ENCODE data around the gene NUP188.
A peak's percentile ranks its signal among the peaks of the same experiment; 100 is the strongest.
"Not testable (repeated sequence)": the region's sequence is repeated elsewhere in the genome, so short reads cannot be mapped to it uniquely, and the experiment has no call there.

NUP188 gene

DNA sequence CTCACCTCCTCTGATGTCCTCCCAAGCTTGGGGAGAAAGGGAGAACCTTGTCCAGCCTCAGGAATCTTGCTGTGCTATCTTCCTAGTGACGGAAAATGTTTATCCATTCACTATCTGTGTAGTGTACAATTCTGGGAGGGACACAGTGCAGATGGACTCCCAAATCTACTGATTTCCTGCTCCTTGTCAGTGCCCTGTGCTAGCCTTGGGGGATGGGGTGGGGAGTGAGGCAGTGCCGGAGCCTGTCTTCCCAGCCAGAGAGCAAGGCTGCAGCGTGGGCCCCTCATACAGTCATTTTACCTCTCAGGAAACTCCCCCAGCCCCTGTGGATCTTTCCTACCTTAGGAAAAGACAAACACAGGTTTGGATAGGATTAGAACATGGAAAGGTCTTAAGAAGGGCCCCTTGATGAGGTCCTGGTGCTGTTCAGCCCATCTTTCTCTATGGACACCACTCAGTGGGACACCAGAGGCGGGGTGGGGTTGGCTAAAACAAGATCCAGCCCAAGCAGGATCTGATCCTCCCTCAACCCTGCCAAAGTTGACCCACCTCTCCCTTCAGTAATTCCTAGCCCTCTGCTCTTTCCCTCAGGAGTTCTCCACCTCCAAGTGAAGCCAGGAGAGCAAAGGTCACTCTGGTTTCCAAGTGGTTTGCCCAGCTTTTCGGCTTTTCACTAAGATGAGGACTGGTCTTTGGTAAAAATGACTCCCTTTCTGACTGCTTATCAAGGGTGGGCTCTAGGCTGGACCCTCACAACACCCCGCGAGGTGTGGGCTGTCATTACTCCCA lies 3.5 kb upstream of the NUP188 start:
- no peak for DNase-seq (ENCODE audit: low read depth)

DNA sequence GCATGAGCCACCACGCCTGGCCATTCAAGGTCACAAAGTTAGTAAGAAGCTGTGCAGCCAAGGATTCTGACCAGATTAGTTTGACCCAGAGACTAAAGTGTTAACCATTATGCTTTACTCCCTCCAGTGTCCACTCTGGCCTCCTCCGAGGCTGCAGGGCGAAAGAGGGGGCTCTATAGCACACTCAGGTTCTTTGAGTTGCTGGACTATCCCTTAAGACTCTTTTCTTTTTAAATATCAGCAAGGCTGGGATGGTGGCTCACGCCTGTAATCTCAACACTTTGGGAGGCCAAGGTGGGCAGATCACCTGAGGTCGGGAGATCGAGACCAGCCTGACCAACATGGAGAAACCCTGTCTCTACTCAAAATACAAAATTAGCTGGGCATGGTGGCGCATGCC lies 2.5 kb upstream of the NUP188 start:
- DNase-seq (ENCODE audit: low read depth) = not testable (repeated sequence)

DNA sequence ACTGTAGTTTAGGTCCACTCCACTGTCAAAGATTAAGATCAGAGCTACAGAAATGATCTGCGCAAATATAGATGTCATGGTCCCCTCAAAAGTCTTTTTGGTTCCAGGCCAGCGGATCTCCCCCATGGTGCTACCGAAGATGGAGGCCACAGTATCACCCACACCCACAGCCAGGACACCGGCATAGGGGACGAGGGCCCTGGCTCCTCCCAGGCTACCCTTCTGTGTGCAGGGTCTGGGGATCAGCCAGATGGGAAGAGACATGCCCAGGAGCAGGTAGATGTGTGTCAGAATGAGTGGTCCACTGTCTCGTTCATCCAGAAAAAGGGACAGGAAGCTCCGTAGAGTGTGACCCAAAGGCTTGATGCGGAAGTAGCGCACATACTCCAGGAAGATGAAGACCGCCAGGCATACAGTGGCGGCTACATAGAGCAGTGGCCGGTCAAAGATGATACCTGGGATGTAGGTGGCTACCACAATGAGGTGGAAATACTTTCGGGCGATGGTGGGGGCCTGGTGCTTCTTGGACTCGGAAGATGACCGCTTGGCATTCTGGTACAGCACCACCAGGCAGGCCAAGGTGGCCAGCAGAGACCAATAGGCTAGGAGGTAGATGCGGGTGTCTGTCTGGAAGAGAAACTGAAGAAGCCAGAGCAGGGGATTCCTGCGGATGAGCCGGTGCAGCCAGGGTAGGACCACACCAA lies 1.5 kb upstream of the NUP188 start:
- no peak for DNase-seq (ENCODE audit: low read depth)

DNA sequence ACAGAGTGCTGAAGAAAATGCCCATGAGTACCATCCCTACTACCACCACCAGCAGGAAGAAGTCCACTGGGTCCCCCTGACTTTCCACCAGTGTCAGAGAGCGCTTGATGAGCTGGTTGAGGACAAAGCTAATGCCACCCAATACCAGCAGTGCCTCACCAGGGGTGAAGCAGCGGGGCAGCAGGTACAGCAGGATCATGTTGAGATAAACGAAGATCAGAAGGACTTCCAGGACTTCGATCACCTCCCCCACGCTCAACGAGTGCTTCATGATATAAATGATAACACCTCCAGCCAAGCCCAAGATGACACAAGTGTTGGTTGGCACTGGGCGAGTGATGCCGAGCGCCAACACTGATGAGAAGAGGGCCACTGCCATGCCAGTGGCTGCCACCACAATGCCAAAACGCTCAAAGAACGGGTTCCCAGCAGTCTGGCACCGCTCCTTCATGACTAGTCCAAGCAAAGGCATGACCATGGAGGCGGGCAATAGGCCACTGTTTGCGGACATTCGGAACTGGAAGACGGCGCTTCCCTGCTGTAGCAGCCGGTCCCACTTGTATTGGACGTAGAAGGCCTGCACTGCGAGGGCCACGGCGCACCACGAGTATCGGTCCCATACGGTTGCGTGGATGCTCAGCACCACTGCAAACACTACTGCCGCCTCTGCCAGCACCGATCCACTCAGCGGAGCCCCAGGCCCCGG lies 775 bp upstream of the NUP188 start:
- peak; percentile 10 for DNase-seq (ENCODE audit: low read depth)

DNA sequence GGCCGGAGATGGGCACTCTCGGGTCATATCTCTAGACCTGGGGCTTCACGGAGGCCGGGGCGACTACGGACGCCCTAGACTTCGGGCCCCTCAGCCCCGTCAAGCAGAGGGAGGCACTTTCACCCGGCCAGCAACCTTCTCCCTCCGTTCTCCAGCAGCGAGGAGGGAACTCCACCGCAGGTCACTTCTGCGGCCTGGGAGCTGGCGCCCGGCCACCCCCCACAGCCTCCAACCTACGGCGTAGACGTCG lies 297 bp upstream of the NUP188 start:
- DNase-seq (ENCODE audit: low read depth) = no peak

DNA sequence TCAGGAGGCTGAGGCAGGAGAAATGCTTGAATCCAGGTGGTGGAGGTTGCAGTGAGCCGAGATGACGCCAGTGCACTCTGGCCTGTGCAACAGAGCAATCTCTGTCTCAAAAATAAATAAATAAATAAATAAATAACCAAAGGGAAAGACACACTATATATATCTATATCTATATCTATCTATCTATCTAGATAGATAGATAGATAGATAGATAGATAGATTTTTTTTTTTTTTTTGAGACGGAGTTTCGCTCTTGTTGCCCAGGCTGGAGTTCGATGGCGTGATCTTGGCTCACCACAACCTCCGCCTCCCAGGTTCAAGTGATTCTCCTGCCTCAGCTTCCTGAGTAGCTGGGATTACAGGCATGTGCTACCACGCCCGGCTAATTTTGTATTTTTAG lies 13.9 kb downstream of the NUP188 start:
- DNase-seq (ENCODE audit: low read depth) = not testable (repeated sequence)

DNA sequence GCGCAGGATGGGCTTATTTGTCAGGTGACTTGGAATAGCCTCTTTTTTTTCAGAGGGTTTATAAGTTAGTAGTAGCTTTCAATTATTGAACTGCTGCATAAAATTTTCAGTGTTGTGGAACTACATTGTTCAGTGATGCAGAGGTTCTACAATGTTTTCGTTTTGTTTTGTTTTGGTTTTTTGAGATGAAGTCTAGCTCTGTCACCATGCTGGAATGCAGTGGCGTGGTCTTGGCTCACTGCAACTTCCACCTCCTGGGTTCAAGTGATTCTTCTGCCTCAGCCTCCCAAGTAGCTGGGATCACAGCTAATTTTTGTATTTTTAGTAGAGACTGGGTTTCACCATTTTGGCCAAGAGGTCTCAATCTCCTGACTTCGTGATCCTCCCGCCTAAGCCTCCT lies 22.0 kb downstream of the NUP188 start:
- DNase-seq (ENCODE audit: low read depth) = no peak

DNA sequence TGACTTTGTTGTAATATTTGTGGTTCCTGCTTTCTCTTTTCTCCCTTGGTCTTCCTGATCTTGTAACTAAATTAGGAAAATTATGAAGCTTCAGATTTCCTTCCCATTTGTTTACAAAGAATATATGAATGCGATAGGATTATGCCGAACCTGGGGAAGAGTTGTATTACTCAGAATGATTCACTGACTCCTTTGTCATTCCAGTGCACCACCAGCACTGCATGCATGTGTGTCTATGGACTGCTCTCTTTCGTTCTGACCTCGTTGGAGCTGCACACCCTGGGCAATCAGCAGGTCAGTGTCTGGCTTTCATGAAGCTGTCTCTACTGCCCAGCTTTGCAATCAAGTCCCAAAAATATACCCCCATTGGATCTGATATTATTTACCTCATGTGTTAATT lies 25.5 kb downstream of the NUP188 start:
- no peak for DNase-seq (ENCODE audit: low read depth)

DNA sequence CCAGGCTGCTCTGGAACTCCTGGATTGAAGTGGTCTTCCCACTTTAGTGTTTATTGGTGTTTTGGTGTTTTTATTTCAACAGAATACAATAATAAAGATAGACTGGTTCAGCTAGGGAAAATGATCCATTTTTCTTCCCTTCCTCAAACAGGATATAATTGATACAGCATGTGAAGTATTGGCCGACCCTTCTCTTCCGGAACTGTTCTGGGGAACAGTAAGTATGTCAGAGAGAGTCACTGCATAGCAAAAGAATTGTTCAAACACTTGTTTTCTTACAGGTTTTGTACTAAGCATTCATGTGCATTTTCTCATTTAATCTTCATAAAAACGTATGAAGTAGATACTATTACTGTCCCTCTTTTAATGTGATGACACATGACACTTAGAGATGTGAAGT lies 31.6 kb downstream of the NUP188 start:
- DNase-seq (ENCODE audit: low read depth) = no peak

DNA sequence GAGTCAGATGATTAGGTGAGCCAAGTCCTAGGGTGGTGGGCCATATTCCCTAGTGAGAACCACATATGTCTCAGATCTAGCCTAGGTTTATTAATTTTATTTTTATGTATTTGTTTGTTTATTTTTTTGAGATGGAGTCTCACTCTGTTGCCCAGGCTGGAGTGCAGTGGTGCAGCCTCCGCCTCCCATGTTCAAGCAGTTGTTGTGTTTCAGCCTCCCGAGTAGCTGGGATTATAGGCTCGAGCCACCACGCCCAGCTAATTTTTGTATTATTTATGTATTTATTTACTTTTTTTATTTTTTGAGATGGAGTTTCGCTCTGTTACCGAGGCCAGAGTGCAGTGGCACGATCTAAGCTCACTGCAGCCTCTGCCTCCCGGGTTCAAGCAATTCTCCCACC lies 36.0 kb downstream of the NUP188 start:
- DNase-seq (ENCODE audit: low read depth) = no peak

DNA sequence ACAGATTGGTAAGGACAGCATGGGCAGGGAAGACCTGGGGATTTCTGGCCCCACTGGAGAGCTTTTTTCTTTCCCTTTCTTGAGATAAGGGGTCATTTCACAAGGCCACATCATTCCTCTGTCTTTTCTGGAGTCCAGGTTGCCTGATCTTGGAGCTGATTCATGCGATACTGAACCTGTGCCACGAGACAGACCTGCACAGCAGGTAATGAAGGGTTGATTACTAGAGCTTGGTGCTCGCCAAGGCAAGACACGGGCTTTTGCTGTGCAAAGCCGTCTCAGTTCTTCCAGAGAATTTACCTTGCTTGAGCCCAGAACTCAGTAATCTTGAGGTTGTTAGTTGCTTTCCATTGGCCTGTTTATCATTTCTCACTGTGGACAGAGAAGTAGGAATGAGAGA lies 39.2 kb downstream of the NUP188 start:
- no peak for DNase-seq (ENCODE audit: low read depth)

DNA sequence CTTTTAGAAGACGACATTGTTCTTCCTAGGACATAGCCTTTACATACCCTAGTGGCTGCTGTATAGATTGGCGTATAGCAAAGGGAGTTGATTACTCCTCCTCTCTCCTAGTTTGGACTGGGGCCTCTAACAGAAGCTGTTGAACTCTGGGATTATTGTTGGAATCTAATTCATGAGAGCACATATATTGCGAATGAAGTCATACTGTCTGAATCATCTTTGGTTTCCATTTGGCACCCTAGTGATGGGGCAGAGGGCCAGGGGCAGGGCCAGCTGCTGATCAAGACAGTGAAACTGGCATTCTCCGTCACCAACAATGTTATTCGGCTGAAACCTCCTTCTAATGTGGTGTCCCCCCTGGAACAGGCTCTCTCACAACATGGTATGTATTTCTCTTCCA lies 40.3 kb downstream of the NUP188 start:
- no peak for DNase-seq (ENCODE audit: low read depth)

DNA sequence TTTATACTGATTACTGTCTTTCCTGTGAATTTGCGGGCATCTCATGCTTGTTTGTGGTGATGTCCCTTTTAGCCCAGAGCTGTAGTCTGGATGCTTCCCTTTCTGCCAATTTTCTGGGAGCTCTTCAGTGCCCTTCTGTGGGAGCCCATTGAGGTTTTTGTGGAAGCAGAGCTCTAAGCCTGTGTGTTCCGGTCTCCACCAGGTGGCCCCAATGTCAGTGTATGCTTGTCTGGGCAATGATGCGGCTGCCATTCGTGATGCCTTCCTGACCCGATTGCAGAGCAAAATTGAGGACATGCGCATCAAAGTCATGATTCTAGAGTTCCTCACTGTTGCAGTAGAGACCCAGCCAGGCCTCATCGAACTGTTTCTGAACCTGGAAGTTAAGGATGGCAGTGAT lies 45.5 kb downstream of the NUP188 start:
- no peak for DNase-seq (ENCODE audit: low read depth)

DNA sequence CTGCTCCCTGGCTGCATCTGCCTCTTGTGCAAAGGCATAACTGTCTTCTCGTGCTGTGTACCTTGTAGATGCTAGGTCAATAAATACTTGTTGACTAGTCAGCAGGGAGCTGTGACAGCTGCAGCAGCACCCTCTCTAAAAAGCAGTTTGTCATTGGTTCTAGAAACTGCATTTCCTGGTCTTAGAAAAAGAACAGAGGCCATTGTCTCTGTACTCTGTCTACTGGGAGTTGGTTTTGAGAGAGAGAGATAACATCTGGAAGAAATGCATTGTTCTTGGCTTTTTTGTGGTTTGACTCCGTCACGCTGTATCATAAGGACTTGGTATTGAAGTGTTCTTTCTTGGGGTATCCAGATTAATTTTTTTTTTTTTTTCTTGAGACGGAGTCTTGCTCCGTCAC lies 48.3 kb downstream of the NUP188 start:
- DNase-seq (ENCODE audit: low read depth) = no peak

DNA sequence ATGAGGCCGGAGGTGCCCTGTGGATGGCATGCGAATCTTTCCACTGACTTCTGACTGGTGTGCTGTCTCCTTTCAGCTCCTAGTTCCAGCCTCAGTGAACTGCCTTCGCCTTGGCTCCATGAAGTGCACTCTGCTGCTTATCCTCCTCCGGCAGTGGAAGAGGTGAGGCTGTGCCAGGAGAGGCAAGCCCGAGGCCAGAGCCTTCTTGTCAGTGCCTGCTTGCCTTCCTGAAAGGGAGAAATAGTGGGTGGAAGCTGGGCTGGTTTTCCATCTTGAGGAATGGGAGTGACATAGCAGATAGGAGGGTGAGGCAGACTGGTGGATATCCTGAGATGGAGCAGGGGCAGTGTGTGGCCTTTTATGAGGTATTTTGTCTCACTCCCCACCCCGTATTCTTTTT lies 51.0 kb downstream of the NUP188 start:
- DNase-seq (ENCODE audit: low read depth) = no peak

DNA sequence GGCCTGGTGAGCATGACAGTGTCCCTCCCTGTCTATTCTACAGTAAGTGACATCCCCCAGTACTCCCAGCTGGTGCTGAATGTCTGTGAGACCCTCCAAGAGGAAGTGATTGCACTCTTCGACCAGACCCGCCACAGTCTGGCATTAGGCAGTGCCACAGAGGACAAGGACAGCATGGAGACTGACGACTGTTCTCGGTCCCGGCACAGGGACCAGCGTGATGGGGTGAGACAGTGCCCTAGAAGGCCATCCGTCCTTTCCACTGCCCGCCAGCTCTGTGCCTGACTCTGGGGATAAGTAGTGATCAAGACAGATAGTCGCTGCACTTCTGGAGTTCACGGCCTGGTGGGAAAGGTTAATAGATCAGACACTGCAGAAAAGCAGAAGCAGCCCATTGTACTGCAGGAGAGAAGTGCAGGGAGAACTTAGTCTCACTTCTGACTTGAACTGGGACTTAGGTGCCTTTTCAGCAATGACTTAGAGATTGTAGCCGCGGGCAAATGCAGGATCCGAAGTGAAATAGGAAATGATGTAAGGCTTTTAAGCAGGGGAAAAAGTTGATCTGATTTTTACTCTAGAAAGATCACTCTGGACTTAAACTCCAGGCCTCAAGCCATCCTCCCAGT lies 52.2 kb downstream of the NUP188 start:
- DNase-seq (ENCODE audit: low read depth) = no peak

DNA sequence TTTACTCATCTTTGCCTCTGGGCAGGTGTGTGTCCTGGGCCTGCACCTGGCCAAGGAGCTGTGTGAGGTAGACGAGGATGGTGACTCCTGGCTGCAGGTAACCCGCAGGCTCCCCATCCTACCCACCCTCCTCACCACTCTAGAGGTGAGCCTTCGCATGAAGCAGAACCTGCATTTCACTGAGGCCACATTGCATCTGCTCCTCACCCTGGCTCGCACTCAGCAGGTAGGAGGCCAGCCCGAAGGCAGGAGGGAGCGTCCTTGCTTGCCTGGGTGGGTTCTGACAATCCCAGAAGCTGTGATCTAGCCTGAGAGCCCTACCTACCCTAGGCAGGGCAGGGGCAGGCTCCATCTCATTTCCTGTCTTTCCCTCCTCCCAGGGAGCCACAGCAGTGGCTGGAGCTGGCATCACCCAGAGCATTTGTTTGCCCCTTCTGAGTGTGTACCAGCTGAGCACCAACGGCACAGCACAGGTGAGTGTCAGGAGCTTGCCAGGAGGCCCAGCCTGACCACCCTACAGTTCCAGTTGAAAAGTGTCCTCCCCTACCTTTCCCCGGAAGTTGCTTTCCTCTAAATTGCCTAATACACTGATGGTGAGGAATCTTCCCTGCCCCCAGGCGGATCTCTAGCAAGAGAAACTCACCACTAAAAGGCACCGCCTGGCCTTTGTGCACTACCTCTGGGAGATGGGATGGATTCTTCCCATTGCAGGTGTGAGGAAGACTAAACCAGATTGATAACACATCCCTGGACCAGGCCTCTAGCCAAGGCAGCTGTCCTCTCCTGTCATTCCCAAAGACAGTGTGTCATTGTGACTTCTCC lies 54.2 kb downstream of the NUP188 start:
- no peak for DNase-seq (ENCODE audit: low read depth)

DNA sequence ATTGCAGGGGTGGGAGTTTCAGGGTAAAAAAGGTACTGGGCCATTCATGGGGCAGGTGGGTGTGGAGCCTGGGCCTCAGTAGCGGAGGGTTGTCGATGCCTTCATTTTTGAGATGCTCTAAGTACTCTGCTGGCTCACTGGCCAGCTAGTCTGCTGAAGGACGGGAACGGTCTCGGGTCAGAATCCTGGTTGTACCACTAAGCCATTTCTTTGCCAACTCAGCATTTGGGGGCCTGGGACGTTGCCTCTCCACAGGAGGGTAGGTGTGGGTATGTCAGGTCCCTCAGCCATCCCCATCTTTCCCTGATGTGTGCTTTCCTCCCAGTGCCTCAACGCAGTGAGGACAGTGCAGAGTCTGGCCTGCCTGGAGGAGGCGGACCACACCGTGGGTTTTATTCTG lies 55.5 kb downstream of the NUP188 start:
- no peak for DNase-seq (ENCODE audit: low read depth)

DNA sequence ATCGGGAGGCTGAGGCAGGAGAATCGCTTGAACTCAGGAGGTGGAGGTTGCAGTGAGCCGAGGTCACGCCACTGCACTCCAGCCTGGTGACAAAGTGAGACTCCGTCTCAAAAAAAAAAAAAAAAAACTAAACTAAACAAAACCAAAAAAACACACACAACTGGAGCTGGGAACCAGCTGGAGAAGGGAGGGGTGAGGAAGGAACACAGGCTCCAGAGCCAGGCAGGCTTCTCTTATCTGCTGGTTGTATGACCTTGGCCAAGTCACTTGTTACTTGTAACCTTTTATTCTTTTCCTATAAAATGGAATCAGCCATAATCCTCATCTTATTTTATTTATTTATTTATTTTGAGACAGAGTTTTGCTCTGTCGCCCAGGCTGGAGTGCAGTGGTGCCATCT lies 56.7 kb downstream of the NUP188 start:
- DNase-seq (ENCODE audit: low read depth) = not testable (repeated sequence)

DNA sequence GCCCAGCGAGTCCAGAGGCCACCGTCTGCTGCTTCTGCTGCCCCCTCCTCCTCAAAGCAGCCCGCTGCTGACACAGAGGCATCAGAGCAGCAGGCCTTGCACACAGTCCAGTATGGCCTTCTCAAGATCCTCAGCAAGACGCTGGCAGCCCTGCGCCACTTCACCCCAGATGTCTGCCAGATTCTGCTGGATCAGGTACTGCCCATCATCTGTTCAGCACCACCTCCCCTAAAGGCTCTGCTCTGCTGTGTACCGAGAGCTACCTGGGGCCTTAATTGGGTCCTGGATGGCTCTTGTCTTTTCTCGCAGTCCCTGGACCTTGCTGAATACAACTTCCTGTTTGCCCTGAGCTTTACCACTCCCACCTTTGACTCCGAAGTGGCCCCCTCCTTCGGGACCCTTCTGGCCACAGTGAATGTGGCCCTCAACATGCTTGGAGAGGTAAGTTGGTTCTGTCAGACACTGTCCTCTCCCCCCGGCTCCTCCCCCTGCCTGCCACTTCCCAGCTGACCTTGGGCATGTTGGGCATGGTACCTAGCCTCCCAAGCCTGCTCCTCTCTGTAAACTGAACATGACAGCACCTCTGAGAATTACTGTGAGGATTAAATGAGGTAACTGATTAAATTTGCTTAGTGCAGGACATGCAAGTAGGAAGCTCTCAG lies 58.0 kb downstream of the NUP188 start:
- no peak for DNase-seq (ENCODE audit: low read depth)

DNA sequence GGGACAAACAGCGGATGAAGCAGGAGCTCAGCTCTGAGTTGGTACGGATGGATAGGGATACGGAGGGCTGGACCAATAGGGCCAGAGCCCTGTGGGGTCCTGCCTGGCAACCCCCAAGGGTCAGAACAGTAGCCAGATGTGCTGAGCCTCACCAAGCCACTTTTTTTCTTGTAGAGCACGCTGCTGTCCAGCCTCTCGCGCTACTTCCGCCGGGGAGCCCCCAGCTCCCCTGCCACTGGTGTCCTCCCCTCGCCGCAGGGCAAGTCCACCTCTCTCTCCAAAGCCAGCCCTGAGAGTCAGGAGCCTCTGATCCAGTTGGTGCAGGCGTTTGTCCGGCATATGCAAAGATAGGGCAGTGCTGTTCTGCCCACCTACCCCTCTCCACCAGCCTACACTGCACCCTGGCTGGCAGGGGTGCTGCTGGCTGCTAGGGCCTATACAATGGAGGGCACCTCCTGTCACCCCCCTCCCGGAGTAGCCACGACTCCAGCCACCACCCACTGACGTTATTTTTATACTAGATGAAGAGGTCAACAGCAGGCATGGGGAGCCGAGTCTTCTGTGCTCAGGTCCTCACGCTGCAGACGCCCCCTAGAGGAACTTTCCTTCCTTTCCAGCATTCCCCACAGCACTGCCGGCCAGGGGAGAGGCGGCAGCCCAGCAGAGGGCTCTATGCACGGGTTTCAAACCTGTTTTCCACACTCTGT lies 59.0 kb downstream of the NUP188 start:
- DNase-seq (ENCODE audit: low read depth) = no peak

Measured in activated T-helper 9 cell treated with anti-CD3 and anti-CD28 coated beads, Interleukin-2, amount 50 U/mL, for 16 hours (primary cell).